ENCODE data around the gene CTF1.

GRCh38 chr16:30888856-30889499, 7.4 kb upstream of the CTF1 start:
- no peak for TF ChIP-seq RCOR1 (conservative IDR thresholded peaks at IDR 0.05; ENCODE audit: low read depth, low read length)
- TF ChIP-seq STAT1 (conservative IDR thresholded peaks at IDR 0.05), result no peak
- TF ChIP-seq CHD2 (IDR thresholded peaks at IDR 0.05; ENCODE audit: borderline replicate concordance, low read depth, low read length), result no peak
- no peak for TF ChIP-seq ETV6 (conservative IDR thresholded peaks at IDR 0.05 in 1 of 2, IDR thresholded peaks at IDR 0.05 in 1 of 2; ENCODE audit: borderline replicate concordance in 1 of 2, low read depth in 1 of 2)
- TF ChIP-seq CTCF (IDR thresholded peaks at IDR 0.05 in 2 of 3, conservative IDR thresholded peaks at IDR 0.05 in 1 of 3; ENCODE audit: control insufficient read depth in 2 of 3, extremely low read depth in 1 of 3, insufficient read depth in 1 of 3, low read depth in 3 of 3, low read length in 3 of 3), result no peak
- no peak for TF ChIP-seq ZBTB40 (IDR thresholded peaks at IDR 0.05; ENCODE audit: borderline replicate concordance)
- TF ChIP-seq, protein P1, sequence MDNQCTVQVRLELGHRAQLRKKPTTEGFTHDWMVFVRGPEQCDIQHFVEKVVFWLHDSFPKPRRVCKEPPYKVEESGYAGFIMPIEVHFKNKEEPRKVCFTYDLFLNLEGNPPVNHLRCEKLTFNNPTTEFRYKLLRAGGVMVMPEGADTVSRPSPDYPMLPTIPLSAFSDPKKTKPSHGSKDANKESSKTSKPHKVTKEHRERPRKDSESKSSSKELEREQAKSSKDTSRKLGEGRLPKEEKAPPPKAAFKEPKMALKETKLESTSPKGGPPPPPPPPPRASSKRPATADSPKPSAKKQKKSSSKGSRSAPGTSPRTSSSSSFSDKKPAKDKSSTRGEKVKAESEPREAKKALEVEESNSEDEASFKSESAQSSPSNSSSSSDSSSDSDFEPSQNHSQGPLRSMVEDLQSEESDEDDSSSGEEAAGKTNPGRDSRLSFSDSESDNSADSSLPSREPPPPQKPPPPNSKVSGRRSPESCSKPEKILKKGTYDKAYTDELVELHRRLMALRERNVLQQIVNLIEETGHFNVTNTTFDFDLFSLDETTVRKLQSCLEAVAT (IDR thresholded peaks at IDR 0.05), result no peak
- TF ChIP-seq, protein P2, sequence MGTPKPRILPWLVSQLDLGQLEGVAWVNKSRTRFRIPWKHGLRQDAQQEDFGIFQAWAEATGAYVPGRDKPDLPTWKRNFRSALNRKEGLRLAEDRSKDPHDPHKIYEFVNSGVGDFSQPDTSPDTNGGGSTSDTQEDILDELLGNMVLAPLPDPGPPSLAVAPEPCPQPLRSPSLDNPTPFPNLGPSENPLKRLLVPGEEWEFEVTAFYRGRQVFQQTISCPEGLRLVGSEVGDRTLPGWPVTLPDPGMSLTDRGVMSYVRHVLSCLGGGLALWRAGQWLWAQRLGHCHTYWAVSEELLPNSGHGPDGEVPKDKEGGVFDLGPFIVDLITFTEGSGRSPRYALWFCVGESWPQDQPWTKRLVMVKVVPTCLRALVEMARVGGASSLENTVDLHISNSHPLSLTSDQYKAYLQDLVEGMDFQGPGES (IDR thresholded peaks at IDR 0.05), result no peak
- TF ChIP-seq POLR2A (IDR thresholded peaks at IDR 0.05; ENCODE audit: low read depth, low read length), result no peak
- TF ChIP-seq TAF1 (IDR thresholded peaks at IDR 0.05; ENCODE audit: borderline replicate concordance, low read depth, low read length), result no peak
- TF ChIP-seq LARP7 (IDR thresholded peaks at IDR 0.05), result no peak

Data from GM12878 (cell line).